HG03095 (cell line): ENCODE measurements around the gene TMEM51.

Source experiments
- ATAC-seq: cut with Tn5 transposase; IDR thresholded peaks from one replicate; pipeline ENCODE4 v1.9.1; 2021; ENCODE audit warnings: moderate library complexity; ENCODE audit not compliant: unreplicated experiment

The TMEM51 gene

DNA sequence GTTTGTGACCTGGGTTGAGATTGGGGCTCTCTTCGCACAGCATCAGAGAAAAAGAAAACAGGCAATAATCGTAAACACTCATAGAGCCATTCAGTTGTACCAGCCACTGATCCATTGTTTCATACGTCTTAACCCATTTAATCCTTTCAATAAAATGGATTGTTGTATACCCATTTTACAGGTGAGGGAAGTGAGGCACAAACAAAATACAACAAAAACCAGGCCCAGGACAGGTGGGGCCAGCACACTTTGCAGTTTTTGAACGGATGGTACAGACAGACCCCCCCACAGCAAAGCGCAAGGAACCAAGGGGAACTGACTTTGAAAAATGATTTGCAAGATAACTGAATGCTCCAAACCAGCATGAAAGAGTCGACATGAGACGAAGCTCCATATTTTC, 89.2 kb downstream of the TMEM51 start:
- ATAC-seq: no peak

GRCh38 chr1:15243275-15244043, 89.9 kb downstream of the TMEM51 start:
- no peak for ATAC-seq

GRCh38 chr1:15244813-15245212, 91.3 kb downstream of the TMEM51 start:
- ATAC-seq: no peak

DNA sequence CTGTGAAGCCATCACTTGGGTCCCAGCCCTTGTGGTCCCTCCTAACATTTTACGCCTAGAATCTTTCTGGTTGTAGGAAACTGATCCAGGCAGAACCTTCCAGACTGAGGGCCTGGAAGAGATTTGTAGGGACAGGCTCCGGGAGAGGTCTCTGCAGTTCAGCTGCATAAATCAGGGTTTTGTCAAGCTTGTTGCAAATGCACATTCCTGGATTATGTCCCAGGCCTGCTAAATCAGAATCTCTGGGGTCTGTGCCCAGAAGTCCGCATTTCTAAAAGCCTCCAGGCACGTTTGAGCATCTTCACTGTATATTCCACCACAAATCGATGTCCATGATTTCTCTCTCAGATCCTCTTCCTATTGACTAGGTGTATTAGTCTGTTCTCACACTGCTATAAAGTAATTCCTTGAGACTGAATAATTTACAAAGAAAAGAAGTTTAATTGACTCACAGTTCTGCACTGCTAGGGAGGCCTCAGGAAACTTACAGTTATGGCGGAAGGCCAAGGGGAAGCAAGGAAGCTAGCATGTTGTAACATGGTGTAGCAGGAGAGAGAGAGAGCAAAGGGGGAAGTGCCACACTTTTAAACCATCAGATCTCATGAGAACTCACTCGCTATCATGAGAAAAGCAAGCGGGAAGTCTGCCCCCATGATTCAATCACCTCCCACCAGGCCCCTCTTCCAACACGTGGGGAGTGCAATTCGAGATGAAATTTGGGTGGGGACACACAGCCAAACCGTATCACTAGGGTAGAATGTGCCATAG, 92.2 kb downstream of the TMEM51 start:
- ATAC-seq: no peak

- no peak for ATAC-seq
Observed at GRCh38 chr1:15246960-15247614, 93.5 kb downstream of the TMEM51 start, which contains the start of gene FHAD1. Gene FHAD1, plus strand, starts transcription at chr1:15247223. Its CDS starts 4,562 bp downstream, at chr1:15251785.

DNA sequence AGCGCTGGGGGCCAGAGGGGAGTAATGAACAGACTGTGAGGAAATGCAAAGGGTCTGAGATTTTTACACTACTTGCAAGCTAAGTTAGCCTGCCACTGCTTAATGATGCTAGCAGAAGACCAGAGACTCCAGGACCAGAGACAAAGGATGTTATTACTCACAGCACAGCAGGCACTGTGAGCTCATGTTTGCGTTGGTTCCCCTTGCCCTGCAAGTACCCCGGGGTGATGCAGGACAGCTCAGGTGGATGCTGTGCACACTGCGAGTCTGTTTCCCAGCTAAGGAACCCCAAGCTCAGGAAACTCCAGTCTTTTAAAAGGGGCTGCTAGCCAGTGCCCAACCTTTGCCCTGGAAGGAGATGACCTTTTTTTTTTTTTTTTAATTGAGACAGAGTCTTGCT, 94.7 kb downstream of the TMEM51 start:
- no peak for ATAC-seq

DNA sequence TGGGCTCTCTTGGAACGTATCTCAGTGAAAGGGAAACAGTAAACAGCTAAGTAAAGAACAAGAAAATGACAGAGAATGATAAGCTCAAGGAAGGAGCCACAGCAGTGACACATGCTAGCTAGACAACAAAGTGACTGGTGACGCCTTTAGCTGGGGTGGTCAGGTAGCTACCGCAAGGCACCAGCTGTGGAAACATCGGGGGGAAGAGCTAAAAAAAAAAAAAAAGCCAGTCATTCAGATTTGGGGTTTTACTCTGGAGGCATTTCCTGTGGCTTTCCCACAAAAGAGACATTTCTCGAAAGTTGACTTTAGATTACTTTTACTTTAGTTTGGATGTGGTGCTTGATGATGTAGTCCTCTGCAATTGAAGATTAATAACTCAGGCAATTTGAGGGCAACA, 95.5 kb downstream of the TMEM51 start:
- no peak for ATAC-seq

- ATAC-seq: no peak
Observed at GRCh38 chr1:15251857-15252835, 98.6 kb downstream of the TMEM51 start.

DNA sequence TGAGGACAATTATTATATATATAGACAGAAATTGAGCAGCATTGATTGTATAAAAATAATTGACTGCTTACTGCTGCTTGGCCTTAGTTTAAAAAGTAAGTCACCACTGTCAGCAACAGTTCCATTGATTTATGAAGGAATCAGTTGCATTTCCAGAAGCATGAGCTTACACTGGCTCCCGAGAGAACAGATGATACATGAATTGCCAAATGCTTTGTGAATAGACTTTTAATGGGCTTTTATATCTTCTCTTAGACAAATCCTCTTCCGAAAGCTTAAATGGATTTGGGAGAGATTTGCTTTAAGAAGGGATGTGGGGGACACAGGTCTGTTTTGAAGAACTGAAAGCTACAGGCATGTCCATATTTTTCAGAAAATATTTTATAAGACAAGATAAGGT, 101.0 kb downstream of the TMEM51 start:
- no peak for ATAC-seq

GRCh38 chr1:15255582-15256149, 102.1 kb downstream of the TMEM51 start:
- no peak for ATAC-seq

DNA sequence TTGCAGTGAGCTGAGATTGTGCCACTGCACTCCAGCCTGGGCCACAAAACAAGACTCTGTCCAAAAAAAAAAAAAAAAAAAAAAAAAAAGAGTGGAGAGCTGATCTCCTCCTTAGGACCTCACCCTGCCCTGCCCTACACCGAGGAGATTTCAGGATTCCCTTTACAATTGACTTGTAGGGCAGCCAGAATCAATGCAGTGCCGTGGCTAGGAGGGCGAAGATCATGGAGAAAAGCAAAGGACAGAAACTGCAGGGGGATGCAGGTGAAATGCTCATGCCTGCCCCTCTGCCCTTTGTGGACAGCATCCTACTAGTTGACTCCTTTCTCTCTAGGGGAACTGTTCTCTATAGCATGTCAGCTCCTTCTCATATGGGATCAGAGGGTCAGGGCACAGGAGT, 103.0 kb downstream of the TMEM51 start:
- ATAC-seq: no peak

GRCh38 chr1:15257309-15257708, 103.8 kb downstream of the TMEM51 start:
- no peak for ATAC-seq

DNA sequence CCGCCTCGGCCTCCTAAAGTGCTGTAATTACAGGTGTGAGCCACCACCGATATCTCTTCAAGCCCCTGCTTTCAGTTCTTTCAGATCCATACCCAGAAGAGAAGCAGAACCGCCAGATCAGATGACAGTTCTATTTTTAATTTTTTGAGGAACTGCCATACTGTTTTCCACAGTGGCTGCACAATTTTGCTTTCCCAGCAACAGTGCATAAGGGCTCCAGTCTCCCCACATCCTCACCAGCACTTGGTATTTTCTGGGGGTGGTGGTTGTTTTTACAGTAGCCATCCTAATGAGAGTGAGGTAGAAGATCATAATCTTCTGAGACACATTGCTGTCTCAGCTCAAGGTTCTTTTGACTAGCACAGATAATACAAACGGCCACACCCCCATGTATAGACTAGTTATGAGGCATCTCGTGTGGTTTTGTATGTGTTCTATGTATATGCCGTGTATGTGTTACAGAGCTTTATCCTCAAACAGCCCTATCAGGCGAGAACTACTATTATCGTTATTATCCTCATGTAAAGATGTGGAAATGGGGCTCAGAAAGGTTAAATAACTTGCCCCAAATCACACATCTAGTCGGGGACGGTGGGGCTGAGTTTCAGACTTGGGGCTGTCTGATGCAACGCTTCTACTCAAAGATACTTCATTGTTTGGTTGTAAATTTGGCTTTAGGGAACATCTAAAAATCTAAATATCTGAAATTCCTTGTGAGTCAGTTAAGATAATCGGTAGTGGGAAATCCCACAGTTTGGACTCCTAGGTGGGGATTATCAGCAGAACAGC, 105.5 kb downstream of the TMEM51 start:
- ATAC-seq: no peak

DNA sequence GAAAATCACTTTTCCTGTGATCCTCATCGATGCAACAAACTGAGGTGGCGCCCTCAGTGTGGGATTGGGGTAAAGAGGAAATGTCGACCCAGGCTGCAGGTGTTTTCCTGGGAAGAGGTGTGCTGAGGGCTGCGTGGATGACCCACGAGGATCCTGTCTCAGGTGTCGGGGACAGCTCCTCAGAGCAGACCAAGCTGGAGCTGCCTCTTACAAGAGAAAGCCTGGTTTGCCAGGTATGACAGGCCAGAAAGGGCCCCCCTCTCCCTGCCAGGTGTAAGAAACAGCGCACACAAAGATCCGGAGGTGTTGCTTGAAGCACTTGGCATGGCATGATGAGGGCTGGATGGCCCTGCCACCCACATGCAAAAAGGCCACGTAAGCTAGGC, 106.1 kb downstream of the TMEM51 start:
- ATAC-seq: no peak

DNA sequence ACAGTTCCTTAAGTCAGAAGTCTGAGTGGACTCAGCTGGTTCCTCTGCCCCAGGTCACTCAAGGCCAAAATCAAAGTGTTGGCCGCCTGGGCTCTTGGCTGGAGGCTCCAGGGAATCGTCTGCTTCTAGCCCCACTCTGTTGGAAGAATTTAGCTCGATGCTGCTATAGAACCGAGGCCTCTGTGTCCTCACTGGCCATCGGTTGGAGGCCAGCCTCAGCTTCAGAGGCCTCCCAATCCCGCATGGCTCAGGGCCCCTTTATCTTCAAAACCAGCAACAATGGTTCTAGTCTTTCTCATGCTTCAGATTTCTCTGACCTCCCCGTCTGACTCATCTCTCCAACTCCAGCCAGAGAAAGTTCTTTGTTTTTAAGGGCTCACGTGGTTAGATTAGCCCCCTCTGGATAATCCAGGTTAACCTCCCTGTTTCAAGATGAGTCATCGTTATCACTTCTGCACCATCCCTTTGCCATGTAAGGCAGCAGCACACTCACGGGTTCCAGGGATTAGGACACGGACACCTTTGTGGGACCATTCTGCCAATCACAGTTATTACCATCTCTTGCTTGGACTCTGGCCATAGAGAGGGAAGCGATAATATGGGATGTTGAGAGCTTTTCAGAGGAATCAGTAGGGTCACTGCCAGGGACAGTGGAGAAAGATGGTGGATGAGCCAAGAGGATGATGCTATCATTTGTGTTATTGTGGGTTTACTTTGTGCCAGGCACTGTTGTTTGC, 107.0 kb downstream of the TMEM51 start:
- no peak for ATAC-seq

DNA sequence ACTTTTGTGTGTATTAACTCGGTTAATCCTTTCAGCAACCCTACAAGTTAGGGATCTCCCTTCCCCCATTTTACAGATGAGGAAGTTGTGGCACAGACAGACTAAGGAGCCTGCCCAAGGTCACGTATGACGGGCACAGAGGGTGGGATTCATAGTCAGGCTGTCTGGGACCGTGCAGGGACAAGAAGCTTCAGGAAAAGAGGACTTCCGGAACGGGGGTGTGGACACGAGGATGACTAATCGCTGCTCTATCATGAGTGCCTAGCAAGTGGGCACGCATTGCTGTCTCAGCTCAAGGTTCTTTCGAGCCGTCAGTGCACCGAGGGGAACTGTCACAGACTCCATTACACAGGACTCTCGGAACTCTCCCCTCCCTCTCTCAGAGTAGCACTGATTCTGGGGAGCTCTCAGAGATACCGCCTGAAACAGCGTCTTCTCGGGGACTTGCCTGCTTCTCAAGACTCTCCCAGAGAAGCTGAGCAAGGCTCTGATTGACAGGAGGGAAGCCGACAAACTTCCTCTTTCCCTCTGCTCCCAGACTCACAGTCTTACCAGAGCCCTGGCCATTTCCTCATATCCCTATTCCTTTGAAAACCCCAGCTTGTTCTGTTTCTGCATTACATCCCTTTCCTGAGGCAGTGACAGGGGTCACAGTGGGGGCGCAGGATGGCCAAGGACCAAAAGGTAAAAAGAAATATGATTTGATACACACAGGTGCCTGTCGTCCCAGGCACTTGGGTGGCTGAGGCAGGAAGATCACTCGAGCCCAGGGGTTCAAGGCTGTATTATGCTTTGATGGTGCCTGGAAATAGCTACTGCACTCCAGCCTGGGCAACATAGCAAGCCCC, 107.8 kb downstream of the TMEM51 start:
- ATAC-seq: no peak

DNA sequence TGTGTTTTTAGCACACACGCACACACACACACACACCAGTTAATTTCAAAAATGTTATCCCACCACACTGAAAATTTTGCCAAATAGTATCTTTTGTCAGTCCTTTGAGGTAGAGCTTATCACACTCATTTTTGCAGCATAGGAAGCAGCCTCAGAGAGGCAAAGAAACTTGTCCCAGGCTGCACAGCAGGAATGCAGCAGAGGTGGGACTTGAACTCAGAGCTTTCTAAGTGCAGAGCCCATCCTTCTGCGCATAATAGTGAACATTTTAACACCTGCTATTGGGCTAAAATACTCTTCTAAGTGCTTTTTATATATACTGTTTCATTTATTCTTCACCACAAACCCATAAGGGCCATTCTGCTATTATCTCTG, 108.4 kb downstream of the TMEM51 start:
- ATAC-seq: no peak

DNA sequence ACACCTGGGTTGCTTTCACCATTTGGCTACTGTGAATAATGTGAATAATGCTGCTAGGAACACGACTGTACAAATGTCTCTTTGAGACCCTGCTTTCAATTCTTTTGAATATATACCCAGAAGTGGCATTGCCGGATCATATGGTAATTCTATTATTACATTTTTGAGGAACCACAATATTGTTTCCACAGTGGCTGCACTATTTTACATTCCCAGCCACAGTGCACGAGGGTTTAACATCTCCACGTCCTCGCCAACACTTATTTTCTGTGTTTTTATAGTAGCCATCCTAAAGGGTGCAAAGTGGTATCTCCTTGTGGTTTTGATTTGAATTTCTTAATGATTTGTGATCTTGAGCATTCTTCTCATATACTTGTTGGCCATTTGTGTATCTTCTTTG, 109.2 kb downstream of the TMEM51 start:
- ATAC-seq: no peak
